GM18507 (cell line): ENCODE data around the gene KLHL20.
"Not testable (repeated sequence)": the region's sequence is repeated elsewhere in the genome, so short reads cannot be mapped to it uniquely, and the experiment has no call there.

Experiments
- DNase-seq: peaks from one replicate; pipeline ENCODE4 v3.0.0; 2011; ENCODE audit warnings: low read depth; ENCODE audit not compliant: insufficient read length; ENCODE audit errors: extremely low spot score
- FAIRE-seq: peaks from 2 replicates; lab custom pipeline; 2011; peaks lifted over from hg19 to GRCh38; lab: Jason Lieb, UNC

KLHL20 gene

DNA sequence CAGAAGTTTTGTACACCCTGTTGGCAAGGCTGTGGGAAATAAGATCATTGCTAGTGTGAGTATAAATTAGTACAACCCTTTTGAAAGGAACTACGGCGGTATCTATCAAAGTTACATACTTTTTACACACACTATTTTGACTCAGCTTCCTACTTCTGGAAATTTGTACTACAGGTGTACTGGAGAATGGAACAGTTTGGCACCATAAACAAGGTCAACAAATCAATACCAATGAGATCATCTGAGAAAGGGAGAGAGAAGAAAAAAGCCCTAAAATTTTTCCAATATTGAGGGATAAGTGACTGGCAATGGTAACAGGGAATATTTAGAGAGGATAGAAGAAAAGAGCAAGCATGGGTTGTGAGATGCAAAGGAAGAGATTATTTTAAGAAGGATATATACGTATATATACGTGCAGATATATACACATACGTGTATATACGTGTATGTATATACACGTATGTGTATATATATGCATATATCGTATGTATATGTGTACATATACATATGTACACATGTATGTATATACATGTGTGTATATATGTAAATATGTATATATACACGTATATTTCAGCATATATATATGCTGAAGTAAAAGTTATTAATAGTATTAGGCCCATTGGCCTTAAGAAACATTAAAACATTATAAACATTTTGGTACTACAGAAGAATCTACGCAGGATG is 27.6 kb downstream of the KLHL20 start:
- no peak for DNase-seq

DNA sequence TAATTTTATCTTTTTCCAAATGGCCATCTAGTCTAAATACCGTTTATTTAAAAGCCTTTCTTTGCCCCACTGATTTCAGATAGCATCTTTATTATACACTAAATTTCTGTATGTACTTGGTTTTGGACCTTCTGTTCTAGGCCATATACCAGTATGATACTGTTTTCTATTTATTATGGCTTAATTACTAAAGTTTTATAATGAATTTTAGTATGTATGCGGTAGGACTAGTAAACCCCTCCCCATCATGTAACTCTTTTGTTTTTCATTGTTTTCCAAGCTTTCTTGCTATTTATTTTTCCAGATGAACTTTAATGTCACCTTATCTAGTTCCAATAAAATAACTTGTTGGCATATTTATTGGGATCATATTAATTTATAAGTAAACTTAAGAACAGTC is 29.9 kb downstream of the KLHL20 start:
- FAIRE-seq: no peak
- DNase-seq: no peak

More for the DNA sequence above, 27.6 kb downstream of the KLHL20 start:
- no peak for FAIRE-seq

DNA sequence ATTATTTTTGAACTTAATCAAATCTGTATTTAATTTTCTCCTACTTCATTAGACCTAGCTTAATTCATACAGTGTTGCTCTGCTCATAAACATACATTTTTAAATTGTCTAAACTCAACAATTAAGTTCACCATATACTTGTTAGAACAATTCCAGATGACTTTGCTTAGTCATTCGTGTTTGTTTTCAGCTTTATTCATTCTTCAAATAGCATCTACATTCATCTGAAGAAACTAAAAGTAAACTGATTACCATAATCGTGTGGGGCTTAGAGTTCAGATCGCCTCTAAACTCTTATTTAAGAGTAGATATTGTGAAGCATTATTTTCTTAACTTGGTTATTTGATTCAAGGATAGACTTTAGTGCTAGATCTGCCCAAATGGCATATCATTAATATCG is 34.4 kb downstream of the KLHL20 start:
- DNase-seq (no peak), FAIRE-seq (peak; percentile 31)

GRCh38 chr1:173753830-173754229 is 39.0 kb downstream of the KLHL20 start:
- DNase-seq (no peak), FAIRE-seq (no peak)

- DNase-seq: no peak
- no peak for FAIRE-seq
Measured at GRCh38 chr1:173757666-173758065, 42.9 kb downstream of the KLHL20 start.

GRCh38 chr1:173758110-173758509 is 43.3 kb downstream of the KLHL20 start:
- FAIRE-seq (no peak), DNase-seq (no peak)

DNA sequence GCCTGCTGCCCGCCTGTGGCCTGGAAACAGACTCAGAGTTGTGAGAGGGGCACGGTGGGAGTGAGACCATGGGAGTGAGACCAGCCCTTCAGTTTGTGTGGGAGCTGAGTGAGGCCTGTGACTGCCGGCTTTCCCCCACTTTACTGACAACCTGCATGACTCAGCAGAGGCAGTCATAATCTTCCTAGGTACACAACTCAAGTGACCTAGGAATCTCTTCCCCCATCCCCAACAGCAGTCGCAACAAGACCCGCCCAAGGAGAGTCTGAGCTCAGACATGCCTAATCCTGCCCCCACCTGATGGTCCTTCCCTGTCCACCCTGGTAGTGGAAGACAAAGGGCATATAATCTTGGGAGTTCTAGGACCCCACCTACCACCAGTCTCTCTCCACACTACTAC is 44.2 kb downstream of the KLHL20 start:
- no peak for DNase-seq
- no peak for FAIRE-seq

- not testable (repeated sequence) for FAIRE-seq, DNase-seq
Measured at GRCh38 chr1:173764331-173764730, 49.5 kb downstream of the KLHL20 start.

GRCh38 chr1:173768206-173768605 is 53.4 kb downstream of the KLHL20 start:
- FAIRE-seq: no peak
- no peak for DNase-seq

DNA sequence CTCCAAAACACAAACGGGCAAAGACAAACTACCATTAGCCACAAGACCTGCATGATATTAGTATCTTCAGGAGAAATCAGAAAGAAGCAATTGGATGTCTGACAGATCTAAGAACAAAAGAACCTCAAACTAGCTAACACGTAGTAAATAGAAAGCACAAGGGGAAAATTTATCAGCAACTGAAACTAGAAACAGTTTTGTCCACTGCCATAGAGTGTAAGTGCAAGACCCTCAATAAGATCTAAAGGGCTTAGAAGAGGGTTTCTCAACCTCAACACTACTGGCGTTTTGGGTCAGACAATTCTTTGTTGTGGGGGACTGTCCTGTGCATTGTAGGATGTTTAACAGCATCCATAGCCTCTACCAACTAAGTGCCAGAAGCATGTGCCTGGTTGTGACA is 54.0 kb downstream of the KLHL20 start:
- FAIRE-seq (no peak), DNase-seq (no peak)

DNA sequence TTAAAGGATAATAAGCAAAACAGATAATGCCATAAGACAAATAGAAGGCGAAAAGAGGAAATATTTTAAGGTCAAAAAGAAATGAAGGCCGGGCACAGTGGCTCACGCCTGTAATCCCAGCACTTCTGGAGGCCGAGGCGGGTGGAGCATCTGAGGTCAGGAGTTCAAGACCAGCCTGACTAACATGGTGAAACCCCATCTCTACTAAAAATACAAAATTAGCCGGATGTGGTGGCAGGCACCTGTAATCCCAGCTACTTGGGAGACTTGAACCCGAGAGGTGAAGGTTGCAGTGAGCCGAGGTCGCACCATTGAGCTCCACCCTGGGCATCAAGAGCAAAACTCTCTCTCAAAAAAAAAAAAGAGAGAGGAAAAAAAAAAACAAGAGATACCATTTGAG is 55.5 kb downstream of the KLHL20 start:
- not testable (repeated sequence) for DNase-seq

GRCh38 chr1:173771560-173771959 is 56.8 kb downstream of the KLHL20 start:
- FAIRE-seq (no peak), DNase-seq (no peak)

More for the DNA sequence above, 55.5 kb downstream of the KLHL20 start:
- not testable (repeated sequence) for FAIRE-seq

GRCh38 chr1:173775578-173776226 is 60.9 kb downstream of the KLHL20 start:
- DNase-seq: no peak
- FAIRE-seq: no peak

GRCh38 chr1:173779936-173780335 is 65.2 kb downstream of the KLHL20 start:
- FAIRE-seq: no peak

GRCh38 chr1:173784997-173785396 is 70.2 kb downstream of the KLHL20 start:
- FAIRE-seq: no peak
- no peak for DNase-seq

More at GRCh38 chr1:173779936-173780335, 65.2 kb downstream of the KLHL20 start:
- DNase-seq: no peak

DNA sequence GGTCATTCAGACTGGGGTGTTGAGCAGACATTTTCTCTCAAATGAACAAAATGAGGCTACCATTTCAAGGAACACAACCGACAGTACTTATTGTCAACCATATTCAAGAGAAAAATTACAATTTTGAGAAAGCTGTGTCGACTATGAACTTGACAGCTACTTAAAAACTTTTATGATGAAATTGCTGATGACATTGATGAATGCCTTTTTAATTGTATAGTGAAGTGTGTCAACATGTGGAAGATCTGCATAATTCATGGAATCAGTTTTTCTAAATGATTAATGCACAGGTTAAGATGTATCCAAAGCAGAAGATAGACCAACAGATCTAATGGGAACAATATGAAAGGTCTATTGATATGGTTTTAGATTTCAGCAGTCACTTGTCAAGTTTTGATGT is 75.1 kb downstream of the KLHL20 start:
- no peak for FAIRE-seq
- DNase-seq: no peak

DNA sequence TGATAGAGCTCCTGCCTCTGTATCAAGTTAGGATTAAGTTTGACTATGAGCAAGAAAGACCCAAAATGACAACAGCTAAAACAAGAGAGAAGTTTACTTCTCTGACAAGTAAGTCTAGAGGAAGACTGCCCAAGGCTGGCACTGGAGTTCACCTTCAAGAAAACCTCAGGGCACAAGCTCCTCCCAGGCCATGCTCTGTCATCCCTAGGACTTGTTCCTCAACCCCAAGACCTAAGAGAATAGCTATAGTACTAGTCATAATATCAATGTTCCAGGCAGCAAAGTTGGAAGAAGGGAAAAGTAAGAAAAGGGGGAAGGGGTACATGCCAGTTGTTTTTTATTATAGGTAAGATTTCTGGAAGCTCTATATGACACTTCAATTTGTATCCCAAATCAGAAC is 83.3 kb downstream of the KLHL20 start:
- DNase-seq: no peak
- no peak for FAIRE-seq

DNA sequence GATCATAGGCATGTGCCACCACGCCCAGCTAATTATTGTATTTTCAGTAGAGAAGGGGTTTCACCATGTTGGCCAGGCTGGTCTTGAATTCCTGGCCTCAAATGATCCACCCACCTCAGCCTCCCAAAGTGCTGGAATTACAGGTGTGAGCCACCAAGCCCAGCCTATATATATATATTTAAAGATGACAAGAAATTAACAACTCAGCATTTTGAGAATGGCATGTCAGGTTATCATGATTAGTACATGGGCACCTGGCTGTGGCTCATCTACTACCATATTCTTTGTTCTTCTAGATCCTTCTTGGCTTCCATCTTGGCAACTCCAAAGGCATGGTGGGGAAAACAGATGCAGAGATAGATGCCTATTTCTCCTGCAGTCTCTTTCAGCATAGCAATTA is 85.2 kb downstream of the KLHL20 start:
- FAIRE-seq, DNase-seq: not testable (repeated sequence)

DNA sequence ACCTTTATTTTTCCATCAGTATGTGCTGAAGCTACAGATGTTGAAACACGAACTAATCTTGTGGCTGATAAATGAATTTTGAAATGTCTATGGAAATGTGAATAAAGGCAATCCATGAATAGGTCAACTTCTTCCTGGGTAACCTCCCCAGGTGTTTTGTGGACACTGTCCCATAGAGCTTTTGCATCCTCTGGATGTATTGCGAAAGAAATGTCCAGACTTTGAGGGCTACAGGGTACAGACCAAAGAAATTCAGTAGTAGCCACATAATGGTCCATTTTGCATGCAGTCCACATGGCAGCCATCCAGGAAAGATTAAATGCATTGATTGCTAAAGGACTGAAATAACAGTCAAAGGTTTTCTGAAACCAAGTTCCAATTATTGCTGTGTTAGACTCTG is 88.2 kb downstream of the KLHL20 start:
- DNase-seq: no peak
- FAIRE-seq: no peak

- DNase-seq, FAIRE-seq: not testable (repeated sequence)
Measured at GRCh38 chr1:173813654-173814053, 98.9 kb downstream of the KLHL20 start.

- FAIRE-seq (no peak), DNase-seq (no peak)
Measured at GRCh38 chr1:173818459-173818858, 103.7 kb downstream of the KLHL20 start.
